Measurements from ENCODE around the gene KIF18A. TPM values are rescaled to one million over a fixed set of nuclear protein-coding genes. Genes with fewer than 3 reads are reported as not detected.

The KIF18A gene
- total RNA-seq (2016; rRNA removed; fragmentation: Illumina TruSeq; extraction: Trizol) (14.4 and 22.8 TPM in 2 replicates), polyA plus RNA-seq (2011; rRNA removed) (1.6 and 3.4 TPM in 2 replicates), polyA minus RNA-seq (2011; rRNA and poly(A)+ RNA removed; ENCODE audit: low replicate concordance) (3.7 and 24.1 TPM in 2 replicates), Bru-seq, nascent RNA (percentile 62 among the genes with signal in this experiment), BruChase-seq, experiment 1, labeled RNA remaining after a 6-hour chase (percentile 46 among the genes with signal in this experiment), BruChase-seq, experiment 2, labeled RNA remaining after a 2-hour chase (percentile 53 among the genes with signal in this experiment)
- total RNA-seq (2016; cell fraction: cytosol; rRNA removed; fragmentation: Illumina TruSeq; extraction: Trizol; ENCODE audit: low read depth), result 4.1 and 6.1 TPM in 2 replicates
- 14.9 and 21.3 TPM in 2 replicates for total RNA-seq (2016; cell fraction: insoluble cytoplasmic fraction; rRNA removed; fragmentation: Illumina TruSeq; extraction: Trizol)
- 7.8 and 12.4 TPM in 2 replicates for total RNA-seq (2016; cell fraction: membrane; rRNA removed; fragmentation: Illumina TruSeq; extraction: Trizol)
- total RNA-seq (2016; cell fraction: nucleus; rRNA removed; fragmentation: Illumina TruSeq; extraction: Trizol), result 24.8 and 25.3 TPM in 2 replicates
- 1.2 and 1.3 TPM in 2 replicates for polyA plus RNA-seq (2011; cell fraction: cytosol; rRNA removed)
- polyA plus RNA-seq (2011; cell fraction: nucleus; rRNA removed), result 1.7 and 2.9 TPM in 2 replicates
- polyA plus RNA-seq (2012), result 1.6 and 4.6 TPM in 2 replicates
- polyA plus RNA-seq (2016; cell fraction: cytosol; fragmentation: Illumina TruSeq; extraction: Trizol; ENCODE audit: low read depth), result 0.38 and 0.67 TPM in 2 replicates
- polyA plus RNA-seq (2016; cell fraction: insoluble cytoplasmic fraction; fragmentation: Illumina TruSeq; extraction: Trizol; ENCODE audit: low read depth), result 14.8 and 15.4 TPM in 2 replicates
- 1.7 TPM in 2 replicates for polyA plus RNA-seq (2016; cell fraction: membrane; fragmentation: Illumina TruSeq; extraction: Trizol; ENCODE audit: low read depth)
- polyA plus RNA-seq (2016; cell fraction: nucleus; fragmentation: Illumina TruSeq; extraction: Trizol; ENCODE audit: insufficient read depth, low read depth), result 10.5 and 12.3 TPM in 2 replicates
- polyA minus RNA-seq (2011; cell fraction: cytosol; rRNA and poly(A)+ RNA removed), result 2.9 and 5.5 TPM in 2 replicates
- 24.7 and 46.1 TPM in 2 replicates for polyA minus RNA-seq (2011; cell fraction: nucleus; rRNA and poly(A)+ RNA removed)
- long read RNA-seq, experiment 1, partial matches to known transcripts, result 3 of 6 reads
- long read RNA-seq, experiment 1, other reads (novel, unspliced or antisense), result 0 of 6 reads
- long read RNA-seq, experiment 2, partial matches to known transcripts, result 1 of 2 reads
- long read RNA-seq, experiment 2, other reads (novel, unspliced or antisense), result 1 of 2 reads

- Histone ChIP-seq H3K4me1 (ENCODE audit: insufficient read depth, low read length) (peaks cover 60% of the 10 kb centered on the region), H3K36me3 (replicated peaks in 1 of 2; ENCODE audit: control insufficient read depth in 1 of 2, insufficient read depth in 2 of 2, low read length in 2 of 2) (no peaks in the 10 kb centered on the region; a peak in 1 of 5 replicates), H2AFZ (ENCODE audit: low read length) (peak within 1 kb of the TSS; percentile 74), H3K4me3 (replicated peaks in 1 of 3; ENCODE audit: insufficient read depth in 1 of 3, low read depth in 2 of 3, low read length in 3 of 3) (peak within 1 kb of the TSS; percentile 84 to 99 (median 84)), H3K4me2 (ENCODE audit: low read depth, low read length) (peak within 1 kb of the TSS; percentile 75), H3K9me3 (ENCODE audit: low read length) (no peaks in the 10 kb centered on the region), H3K27me3 (ENCODE audit: control insufficient read depth in 1 of 2, insufficient read depth in 2 of 2, low read length in 2 of 2) (no peaks in the 10 kb centered on the region; a peak in 1 of 5 replicates), H4K20me1 (ENCODE audit: insufficient read depth, low read length) (no peaks in the 10 kb centered on the region), H3K27ac (ENCODE audit: extremely low read length, insufficient read depth, low read length) (peak within 1 kb of the TSS; percentile 96), H3K9ac (ENCODE audit: insufficient read depth, low read depth, low read length) (peak within 1 kb of the TSS; percentile 98), H3K79me2 (ENCODE audit: insufficient read depth, low read length) (peaks cover 85% of the 10 kb centered on the region)
- WGBS (ENCODE audit: low lambda C conversion rate), result 1% methylated on average over 15 of the region's 38 CpGs
- ATAC-seq (peak; percentile 95), FAIRE-seq (peak; percentile 80), DNase-seq (ENCODE audit: low spot score) (peak; percentile 96)
- intact Hi-C loops (cut with micrococcal nuclease; ENCODE audit: unreplicated experiment), result loop anchor here (5.0 kb wide), 1 partner anchor 391 kb away; no protein-coding TSS in a partner anchor
- in situ Hi-C loops (cut with HindIII; ENCODE audit: extremely low pct_ligation_motif_present, low pct_unique_long_range_greater_than_20kb), result no loop called here
- ChIA-PET CTCF (ENCODE audit: low intra/inter-chr PET ratio, low total read pairs) (no interaction called here), POLR2A (no interaction called here)
- TSS peak; percentile 80 for BruUV-seq (replicated peaks)
- TF ChIP-seq DR1 (CRISPR knock-in tag; IDR thresholded peaks at IDR 0.05), result peak; percentile 87
- TF ChIP-seq SAFB2 (CRISPR knock-in tag; IDR thresholded peaks at IDR 0.05; ENCODE audit: borderline replicate concordance, low read depth), result no peak
- no peak; the same call in 1 of the 2 replicates for TF ChIP-seq ATF6 (CRISPR knock-in tag; conservative IDR thresholded peaks at IDR 0.05)
- TF ChIP-seq DNMT1 (CRISPR knock-in tag; IDR thresholded peaks at IDR 0.05), result no peak
- TF ChIP-seq ZSCAN5A (CRISPR knock-in tag; IDR thresholded peaks at IDR 0.05; ENCODE audit: borderline replicate concordance), result no peak; the same call in 1 of the 2 replicates
- TF ChIP-seq KLF13 (CRISPR knock-in tag; IDR thresholded peaks at IDR 0.05), result no peak
- TF ChIP-seq ATF1 (CRISPR knock-in tag; IDR thresholded peaks at IDR 0.05), result peak; percentile 93
- TF ChIP-seq NCOA1 (CRISPR knock-in tag; IDR thresholded peaks at IDR 0.05), result no peak; the same call in 1 of the 2 replicates
- TF ChIP-seq CCDC6 (CRISPR knock-in tag; IDR thresholded peaks at IDR 0.05), result peak; percentile 96; the same call in 1 of the 2 replicates
- no peak for TF ChIP-seq ZNF207 (IDR thresholded peaks at IDR 0.05; ENCODE audit: borderline replicate concordance)
- TF ChIP-seq GFI1 (CRISPR knock-in tag; IDR thresholded peaks at IDR 0.05; ENCODE audit: borderline replicate concordance), result no peak
- no peak for TF ChIP-seq MED8 (CRISPR knock-in tag; IDR thresholded peaks at IDR 0.05; ENCODE audit: insufficient replicate concordance)
- no peak for TF ChIP-seq ZBTB26 (CRISPR knock-in tag; IDR thresholded peaks at IDR 0.05; ENCODE audit: borderline replicate concordance)
These were observed at the start of gene KIF18A, which contains the start of gene METTL15 for GRCh38 chr11:28107750-28108618. Gene KIF18A, minus strand, starts transcription at chr11:28108156. Its CDS starts 10,209 bp downstream, at chr11:28097947. Gene METTL15, plus strand, starts transcription at chr11:28108388. Its CDS starts 4,947 bp downstream, at chr11:28113335.
